ENCODE measurements around the gene THBS2.

DNA sequence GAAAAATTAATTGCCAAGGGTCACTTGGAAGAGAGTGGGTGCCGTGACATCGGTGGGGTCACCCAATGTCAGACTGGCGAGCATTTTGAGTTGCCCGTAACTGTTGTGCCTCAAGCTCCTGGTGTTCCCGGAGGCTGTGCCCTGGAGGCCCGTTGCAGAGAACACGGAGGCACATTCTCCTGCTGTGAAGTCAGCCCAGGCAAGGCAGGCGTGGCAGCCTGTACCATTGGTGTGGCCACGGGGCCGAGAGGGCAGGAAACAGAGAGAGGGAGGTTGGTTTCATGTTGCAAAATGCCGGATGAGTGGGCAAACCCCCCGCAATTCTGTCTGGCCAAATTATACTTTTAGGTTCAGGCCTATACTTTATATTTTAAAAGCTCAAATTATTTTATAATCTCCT lies 81.2 kb downstream of the THBS2 start:
- TF ChIP-seq, protein P1, sequence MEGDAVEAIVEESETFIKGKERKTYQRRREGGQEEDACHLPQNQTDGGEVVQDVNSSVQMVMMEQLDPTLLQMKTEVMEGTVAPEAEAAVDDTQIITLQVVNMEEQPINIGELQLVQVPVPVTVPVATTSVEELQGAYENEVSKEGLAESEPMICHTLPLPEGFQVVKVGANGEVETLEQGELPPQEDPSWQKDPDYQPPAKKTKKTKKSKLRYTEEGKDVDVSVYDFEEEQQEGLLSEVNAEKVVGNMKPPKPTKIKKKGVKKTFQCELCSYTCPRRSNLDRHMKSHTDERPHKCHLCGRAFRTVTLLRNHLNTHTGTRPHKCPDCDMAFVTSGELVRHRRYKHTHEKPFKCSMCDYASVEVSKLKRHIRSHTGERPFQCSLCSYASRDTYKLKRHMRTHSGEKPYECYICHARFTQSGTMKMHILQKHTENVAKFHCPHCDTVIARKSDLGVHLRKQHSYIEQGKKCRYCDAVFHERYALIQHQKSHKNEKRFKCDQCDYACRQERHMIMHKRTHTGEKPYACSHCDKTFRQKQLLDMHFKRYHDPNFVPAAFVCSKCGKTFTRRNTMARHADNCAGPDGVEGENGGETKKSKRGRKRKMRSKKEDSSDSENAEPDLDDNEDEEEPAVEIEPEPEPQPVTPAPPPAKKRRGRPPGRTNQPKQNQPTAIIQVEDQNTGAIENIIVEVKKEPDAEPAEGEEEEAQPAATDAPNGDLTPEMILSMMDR (IDR thresholded peaks at IDR 0.05; ENCODE audit: low read length), result no peak
- TF ChIP-seq EZH2 (IDR thresholded peaks at IDR 0.05; ENCODE audit: borderline replicate concordance, low read length), result no peak

Data from OCI-LY1 (cell line).